ENCODE measurements around the gene MUC4.

DNA sequence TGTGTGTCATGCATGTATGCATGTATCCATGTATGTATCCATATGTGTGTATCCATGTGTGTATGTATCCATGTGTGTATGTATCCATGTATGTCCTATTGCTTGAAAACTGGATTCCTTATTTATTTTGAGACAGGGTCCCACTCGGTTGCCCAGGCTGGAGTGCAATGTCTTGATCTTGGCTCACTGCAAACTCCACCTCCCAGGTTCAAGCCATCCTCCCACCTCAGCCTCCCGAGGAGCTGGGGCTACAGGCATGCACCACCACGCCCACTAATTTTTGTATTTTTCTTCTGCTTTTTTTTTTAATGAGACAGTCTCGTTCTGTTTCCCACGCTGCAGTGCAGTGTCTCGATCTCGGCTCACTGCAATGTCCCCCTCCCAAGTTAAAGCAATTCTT lies 56.8 kb downstream of the MUC4 start:
- TF ChIP-seq POLR2A (IDR thresholded peaks at IDR 0.05): no peak
- TF ChIP-seq, protein P1, sequence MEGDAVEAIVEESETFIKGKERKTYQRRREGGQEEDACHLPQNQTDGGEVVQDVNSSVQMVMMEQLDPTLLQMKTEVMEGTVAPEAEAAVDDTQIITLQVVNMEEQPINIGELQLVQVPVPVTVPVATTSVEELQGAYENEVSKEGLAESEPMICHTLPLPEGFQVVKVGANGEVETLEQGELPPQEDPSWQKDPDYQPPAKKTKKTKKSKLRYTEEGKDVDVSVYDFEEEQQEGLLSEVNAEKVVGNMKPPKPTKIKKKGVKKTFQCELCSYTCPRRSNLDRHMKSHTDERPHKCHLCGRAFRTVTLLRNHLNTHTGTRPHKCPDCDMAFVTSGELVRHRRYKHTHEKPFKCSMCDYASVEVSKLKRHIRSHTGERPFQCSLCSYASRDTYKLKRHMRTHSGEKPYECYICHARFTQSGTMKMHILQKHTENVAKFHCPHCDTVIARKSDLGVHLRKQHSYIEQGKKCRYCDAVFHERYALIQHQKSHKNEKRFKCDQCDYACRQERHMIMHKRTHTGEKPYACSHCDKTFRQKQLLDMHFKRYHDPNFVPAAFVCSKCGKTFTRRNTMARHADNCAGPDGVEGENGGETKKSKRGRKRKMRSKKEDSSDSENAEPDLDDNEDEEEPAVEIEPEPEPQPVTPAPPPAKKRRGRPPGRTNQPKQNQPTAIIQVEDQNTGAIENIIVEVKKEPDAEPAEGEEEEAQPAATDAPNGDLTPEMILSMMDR (IDR thresholded peaks at IDR 0.05 in 4 of 5, conservative IDR thresholded peaks at IDR 0.05 in 1 of 5): no peak

Measured in gastrocnemius medialis (tissue), 4 donors.